ENCODE data around the gene MMP17. TPM values are rescaled to one million over a fixed set of nuclear protein-coding genes. Genes with fewer than 3 reads are reported as not detected.

The MMP17 gene
- total RNA-seq, 5 donors from 2014 or later (not counting 1 experiment from before 2014, with no cell fraction given), result 0.58 to 2.7 (median 1.2) TPM

DNA sequence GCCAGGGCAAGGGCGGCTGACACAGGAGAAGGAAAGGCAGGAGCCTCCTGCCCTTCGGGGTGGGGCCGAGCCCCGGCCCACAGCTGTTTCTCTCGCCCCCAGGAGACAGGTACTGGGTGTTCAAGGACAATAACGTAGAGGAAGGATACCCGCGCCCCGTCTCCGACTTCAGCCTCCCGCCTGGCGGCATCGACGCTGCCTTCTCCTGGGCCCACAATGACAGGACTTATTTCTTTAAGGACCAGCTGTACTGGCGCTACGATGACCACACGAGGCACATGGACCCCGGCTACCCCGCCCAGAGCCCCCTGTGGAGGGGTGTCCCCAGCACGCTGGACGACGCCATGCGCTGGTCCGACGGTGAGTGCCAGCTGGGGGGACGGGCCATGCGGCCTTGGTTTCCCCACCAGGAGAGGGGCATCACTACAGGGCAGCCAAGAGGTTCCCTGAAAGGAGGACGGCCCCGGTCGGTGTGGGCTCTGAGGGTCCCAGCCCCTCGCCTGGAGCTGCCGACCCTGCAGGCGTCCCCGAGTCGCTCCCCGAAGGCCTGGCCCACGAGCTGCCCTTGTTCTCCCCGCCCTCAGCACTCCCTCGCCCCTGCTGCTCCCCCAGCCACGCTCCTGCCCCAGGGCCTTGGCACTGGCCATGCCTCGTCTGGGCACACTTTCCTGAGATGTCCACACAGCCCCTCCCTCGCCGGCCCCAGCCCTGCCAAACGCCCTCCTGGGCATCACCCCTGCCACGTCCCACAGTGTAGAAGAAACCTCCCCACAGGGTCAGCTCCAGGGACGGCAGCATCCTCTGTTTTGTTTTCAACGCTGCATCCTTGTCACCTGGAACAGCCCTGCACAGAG lies 21.7 kb downstream of the MMP17 start:
- no peak for ATAC-seq (replicated peaks in 1 of 4)
- no peaks in the 10 kb centered on the region for H3K4me1 ChIP-seq (ENCODE audit: control insufficient read depth in 1 of 2, extremely low read depth in 1 of 2, insufficient read depth in 2 of 2, low read length in 2 of 2)
- ChIA-PET POLR2A (no interaction called here), CTCF (no interaction called here)
- no peak overlapping the region for H3K27ac ChIP-seq (ENCODE audit: low read length)
- no peaks in the 10 kb centered on the region for H3K9me3 ChIP-seq
- 87% methylated on average over 47 of the region's 47 CpGs for WGBS (ENCODE audit: insufficient coverage)
- no peaks in the 10 kb centered on the region for H3K36me3 ChIP-seq (ENCODE audit: control insufficient read depth in 2 of 2, extremely low read depth in 1 of 2, insufficient read depth in 1 of 2, low read length in 1 of 2)
- peaks cover 0 to 4% of the 10 kb centered on the region in 2 donors for H3K27me3 Mint-ChIP-seq
- H3K4me3 Mint-ChIP-seq, result no peak overlapping the region
- no peaks in the 10 kb centered on the region for H3K36me3 Mint-ChIP-seq
- peaks cover 0 to 33% of the 10 kb centered on the region in 2 experiments for H3K27me3 ChIP-seq (replicated peaks in 1 of 2; ENCODE audit: control insufficient read depth in 2 of 2, extremely low read depth in 1 of 2, insufficient read depth in 2 of 2, low read length in 1 of 2)
- H3K27ac Mint-ChIP-seq, result no peak overlapping the region
- no peaks in the 10 kb centered on the region for H3K9me3 Mint-ChIP-seq
- H3K4me3 ChIP-seq (ENCODE audit: control insufficient read depth in 1 of 2, extremely low read depth in 1 of 2, low read length in 1 of 2), result no peak overlapping the region
- peaks cover 0 to 2% (median 0%) of the 10 kb centered on the region in 3 donors for H3K4me1 Mint-ChIP-seq
- no peak for DNase-seq

DNA sequence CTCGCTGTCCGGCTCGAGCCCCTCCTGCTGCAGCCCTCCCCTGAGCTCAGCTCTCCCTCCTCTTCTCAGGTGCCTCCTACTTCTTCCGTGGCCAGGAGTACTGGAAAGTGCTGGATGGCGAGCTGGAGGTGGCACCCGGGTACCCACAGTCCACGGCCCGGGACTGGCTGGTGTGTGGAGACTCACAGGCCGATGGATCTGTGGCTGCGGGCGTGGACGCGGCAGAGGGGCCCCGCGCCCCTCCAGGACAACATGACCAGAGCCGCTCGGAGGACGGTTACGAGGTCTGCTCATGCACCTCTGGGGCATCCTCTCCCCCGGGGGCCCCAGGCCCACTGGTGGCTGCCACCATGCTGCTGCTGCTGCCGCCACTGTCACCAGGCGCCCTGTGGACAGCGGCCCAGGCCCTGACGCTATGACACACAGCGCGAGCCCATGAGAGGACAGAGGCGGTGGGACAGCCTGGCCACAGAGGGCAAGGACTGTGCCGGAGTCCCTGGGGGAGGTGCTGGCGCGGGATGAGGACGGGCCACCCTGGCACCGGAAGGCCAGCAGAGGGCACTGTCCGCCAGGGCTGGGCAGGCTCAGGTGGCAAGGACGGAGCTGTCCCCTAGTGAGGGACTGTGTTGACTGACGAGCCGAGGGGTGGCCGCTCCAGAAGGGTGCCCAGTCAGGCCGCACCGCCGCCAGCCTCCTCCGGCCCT lies 22.8 kb downstream of the MMP17 start:
- Histone ChIP-seq H3K27me3 (replicated peaks in 1 of 2; ENCODE audit: control insufficient read depth in 2 of 2, extremely low read depth in 1 of 2, insufficient read depth in 2 of 2, low read length in 1 of 2) (peaks cover 0 to 32% of the 10 kb centered on the region in 2 experiments), H3K9me3 (no peaks in the 10 kb centered on the region), H3K4me1 (ENCODE audit: control insufficient read depth in 1 of 2, extremely low read depth in 1 of 2, insufficient read depth in 2 of 2, low read length in 2 of 2) (no peaks in the 10 kb centered on the region), H3K36me3 (ENCODE audit: control insufficient read depth in 2 of 2, extremely low read depth in 1 of 2, insufficient read depth in 1 of 2, low read length in 1 of 2) (no peaks in the 10 kb centered on the region), H3K4me3 (ENCODE audit: control insufficient read depth in 1 of 2, extremely low read depth in 1 of 2, low read length in 1 of 2) (no peak overlapping the region), H3K27ac (ENCODE audit: low read length) (no peak overlapping the region)
- no peak overlapping the region for H3K27ac Mint-ChIP-seq
- H3K4me1 Mint-ChIP-seq, result peaks cover 0 to 2% (median 2%) of the 10 kb centered on the region in 3 donors
- WGBS (ENCODE audit: insufficient coverage), result 85% methylated on average over 34 of the region's 41 CpGs
- H3K36me3 Mint-ChIP-seq, result no peaks in the 10 kb centered on the region
- no peak overlapping the region for H3K4me3 Mint-ChIP-seq
- peaks cover under 1 to 5% of the 10 kb centered on the region in 2 donors for H3K27me3 Mint-ChIP-seq
- CTCF ChIA-PET, result no interaction called here
- ATAC-seq (replicated peaks in 1 of 4), result peak in 2 of 4 experiments; percentile 17 to 43
- POLR2A ChIA-PET, result no interaction called here
- DNase-seq, result peak in 2 of 35 experiments; percentile 22 to 35
- no peaks in the 10 kb centered on the region for H3K9me3 Mint-ChIP-seq

GRCh38 chr12:131851741-131852550 lies 23.8 kb downstream of the MMP17 start:
- no peaks in the 10 kb centered on the region for H3K36me3 Mint-ChIP-seq
- H3K4me3 Mint-ChIP-seq, result no peak overlapping the region
- DNase-seq (no peak), ATAC-seq (replicated peaks in 1 of 4) (no peak)
- POLR2A ChIA-PET, result no interaction called here
- CTCF ChIA-PET, result no interaction called here
- H3K9me3 ChIP-seq, result no peaks in the 10 kb centered on the region
- H3K36me3 ChIP-seq (ENCODE audit: control insufficient read depth in 2 of 2, extremely low read depth in 1 of 2, insufficient read depth in 1 of 2, low read length in 1 of 2), result no peaks in the 10 kb centered on the region
- H3K9me3 Mint-ChIP-seq, result no peaks in the 10 kb centered on the region
- 80% methylated on average over 28 of the region's 37 CpGs for WGBS (ENCODE audit: insufficient coverage)
- no peak overlapping the region for H3K27ac ChIP-seq (ENCODE audit: low read length)
- H3K4me1 Mint-ChIP-seq, result peaks cover 0 to 5% (median 2%) of the 10 kb centered on the region in 3 donors
- peaks cover 0 to 32% of the 10 kb centered on the region in 2 experiments for H3K27me3 ChIP-seq (replicated peaks in 1 of 2; ENCODE audit: control insufficient read depth in 2 of 2, extremely low read depth in 1 of 2, insufficient read depth in 2 of 2, low read length in 1 of 2)
- no peak overlapping the region for H3K4me3 ChIP-seq (ENCODE audit: control insufficient read depth in 1 of 2, extremely low read depth in 1 of 2, low read length in 1 of 2)
- H3K27ac Mint-ChIP-seq, result no peak overlapping the region
- peaks cover 5 to 8% of the 10 kb centered on the region in 2 donors for H3K27me3 Mint-ChIP-seq
- H3K4me1 ChIP-seq (ENCODE audit: control insufficient read depth in 1 of 2, extremely low read depth in 1 of 2, insufficient read depth in 2 of 2, low read length in 2 of 2), result no peaks in the 10 kb centered on the region

GRCh38 chr12:131852551-131853299 lies 24.5 kb downstream of the MMP17 start:
- H3K27ac Mint-ChIP-seq, result no peak overlapping the region
- Histone ChIP-seq H3K27ac (ENCODE audit: low read length) (no peak overlapping the region), H3K36me3 (ENCODE audit: control insufficient read depth in 2 of 2, extremely low read depth in 1 of 2, insufficient read depth in 1 of 2, low read length in 1 of 2) (no peaks in the 10 kb centered on the region), H3K4me3 (ENCODE audit: control insufficient read depth in 1 of 2, extremely low read depth in 1 of 2, low read length in 1 of 2) (no peak overlapping the region), H3K27me3 (replicated peaks in 1 of 2; ENCODE audit: control insufficient read depth in 2 of 2, extremely low read depth in 1 of 2, insufficient read depth in 2 of 2, low read length in 1 of 2) (peaks cover 0 to 35% of the 10 kb centered on the region in 2 experiments), H3K4me1 (ENCODE audit: control insufficient read depth in 1 of 2, extremely low read depth in 1 of 2, insufficient read depth in 2 of 2, low read length in 2 of 2) (no peaks in the 10 kb centered on the region), H3K9me3 (no peaks in the 10 kb centered on the region)
- peaks cover 5 to 8% of the 10 kb centered on the region in 2 donors for H3K27me3 Mint-ChIP-seq
- ChIA-PET POLR2A (no interaction called here), CTCF (no interaction called here)
- H3K4me3 Mint-ChIP-seq, result no peak overlapping the region
- H3K36me3 Mint-ChIP-seq, result no peaks in the 10 kb centered on the region
- H3K4me1 Mint-ChIP-seq, result peaks cover 0 to 5% (median 2%) of the 10 kb centered on the region in 3 donors
- ATAC-seq (replicated peaks in 1 of 4), result no peak
- H3K9me3 Mint-ChIP-seq, result no peaks in the 10 kb centered on the region
- no peak for DNase-seq
- WGBS (ENCODE audit: insufficient coverage), result 36% methylated on average over 21 of the region's 24 CpGs

GRCh38 chr12:131853832-131854797 lies 25.9 kb downstream of the MMP17 start:
- DNase-seq, result no peak
- CTCF ChIA-PET, result no interaction called here
- H3K4me3 Mint-ChIP-seq, result no peak overlapping the region
- H3K36me3 Mint-ChIP-seq, result no peaks in the 10 kb centered on the region
- Histone ChIP-seq H3K36me3 (ENCODE audit: control insufficient read depth in 2 of 2, extremely low read depth in 1 of 2, insufficient read depth in 1 of 2, low read length in 1 of 2) (no peaks in the 10 kb centered on the region), H3K4me3 (ENCODE audit: control insufficient read depth in 1 of 2, extremely low read depth in 1 of 2, low read length in 1 of 2) (no peak overlapping the region), H3K4me1 (ENCODE audit: control insufficient read depth in 1 of 2, extremely low read depth in 1 of 2, insufficient read depth in 2 of 2, low read length in 2 of 2) (no peaks in the 10 kb centered on the region), H3K27ac (ENCODE audit: low read length) (no peak overlapping the region), H3K9me3 (no peaks in the 10 kb centered on the region), H3K27me3 (replicated peaks in 1 of 2; ENCODE audit: control insufficient read depth in 2 of 2, extremely low read depth in 1 of 2, insufficient read depth in 2 of 2, low read length in 1 of 2) (peaks cover 0 to 44% of the 10 kb centered on the region in 2 experiments)
- 91% methylated on average over 34 of the region's 35 CpGs for WGBS (ENCODE audit: insufficient coverage)
- H3K27me3 Mint-ChIP-seq, result peaks cover 5 to 14% of the 10 kb centered on the region in 2 donors
- ATAC-seq (replicated peaks in 1 of 4), result no peak
- peaks cover 0 to 5% (median 2%) of the 10 kb centered on the region in 3 donors for H3K4me1 Mint-ChIP-seq
- H3K27ac Mint-ChIP-seq, result no peak overlapping the region
- H3K9me3 Mint-ChIP-seq, result no peaks in the 10 kb centered on the region
- POLR2A ChIA-PET, result no interaction called here

Data from T-cell (primary cell).